Gastrocnemius medialis (tissue), 4 donors: Measurements from ENCODE around the gene MLST8. TPM values are rescaled to one million over a fixed set of nuclear protein-coding genes. Genes with fewer than 3 reads are reported as not detected.

Source experiments
- ATAC-seq, 2 donors: fragments of 150-250 bp; one replicate each; pipeline ENCODE4 v1.9.1; 2016
- DNase-seq, 2 donors: peaks; one replicate each; pipeline ENCODE4 v3.0.0-alpha.2; 2019
- H3K27ac ChIP-seq, 4 donors: fragments of 200-600 bp; sonication (generic); 1 replicate in 1 of 4; 2 replicates in 3 of 4; pipeline ENCODE4 v1.5.1; 2016 to 2018; ENCODE audit warnings: mild to moderate bottlenecking in 2 of 4, moderate library complexity in 1 of 4
- H3K27me3 ChIP-seq, 3 donors: fragments of 200-600 bp; sonication (generic) in 2 of 3; 1 replicate in 1 of 3; 2 replicates in 2 of 3; pipeline versions ENCODE4 v1.5.1 to v1.6.0; 2016 to 2019; ENCODE audit warnings: mild to moderate bottlenecking in 1 of 3, moderate library complexity in 1 of 3
- H3K36me3 ChIP-seq, 2 donors: fragments of 200-600 bp; sonication (generic) in 1 of 2; one replicate each; pipeline ENCODE4 v1.5.1; 2017 to 2018
- H3K4me1 ChIP-seq, 2 donors: fragments of 200-600 bp; sonication (generic) in 1 of 2; one replicate each; pipeline ENCODE4 v1.5.1; 2016 to 2017; ENCODE audit warnings: mild to moderate bottlenecking in 2 of 2
- H3K4me3 ChIP-seq, 4 donors: fragments of 200-600 bp; sonication (generic) in 3 of 4; 1 replicate in 1 of 4; 2 replicates in 3 of 4; pipeline ENCODE4 v1.5.1; 2016 to 2019; ENCODE audit warnings: mild to moderate bottlenecking in 2 of 4
- H3K9me3 ChIP-seq, 3 donors: fragments of 200-600 bp; sonication (generic) in 2 of 3; 1 replicate in 1 of 3; 2 replicates in 2 of 3; pipeline ENCODE4 v1.5.1; 2016 to 2019
- POLR2A ChIP-seq, 2 donors: fragments of 450-650 bp; IDR thresholded peaks; one replicate each; pipeline ENCODE4 v1.6.1; 2017; ENCODE audit warnings: antibody characterized with exemption in 2 of 2, mild to moderate bottlenecking in 2 of 2, moderate library complexity in 2 of 2
- in situ Hi-C, 4 donors: fragments of 200-750 bp; cut with MboI; loops; one replicate each; pipeline versions ENCODE4 v1.15.0 to v1.8.0; 2017; ENCODE audit warnings: low sequenced_read_pairs in 4 of 4
- intact Hi-C: fragments of 100-400 bp; cut with DNase I; formaldehyde crosslinking; loops from one replicate; pipeline ENCODE4 v1.15.1; 2023; ENCODE audit warnings: low total_unique reads
- total RNA-seq, 4 donors: library from RNA; depleted of rRNA; stranded (reverse); fragments of >200 nt; gene quantifications; one replicate each; pipeline versions ENCODE4 v1.1.0 to v1.2.3, GENCODE V29; 2016
- TF ChIP-seq, protein P1 (sequence below), 5 experiments: fragments of 450-650 bp in 3 of 5; fragments of 200-600 bp in 2 of 5; sonication (generic) in 2 of 5; IDR thresholded peaks in 4 of 5; conservative IDR thresholded peaks in 1 of 5; 1 replicate in 4 of 5; 2 replicates in 1 of 5; pipeline ENCODE4 v1.5.1; 2016 to 2019; ENCODE audit warnings: antibody characterized with exemption in 5 of 5, mild to moderate bottlenecking in 3 of 5, moderate library complexity in 3 of 5

The MLST8 gene
- total RNA-seq, 4 donors from 2014 or later: 40.3 to 77.0 (median 73.5) TPM

DNA sequence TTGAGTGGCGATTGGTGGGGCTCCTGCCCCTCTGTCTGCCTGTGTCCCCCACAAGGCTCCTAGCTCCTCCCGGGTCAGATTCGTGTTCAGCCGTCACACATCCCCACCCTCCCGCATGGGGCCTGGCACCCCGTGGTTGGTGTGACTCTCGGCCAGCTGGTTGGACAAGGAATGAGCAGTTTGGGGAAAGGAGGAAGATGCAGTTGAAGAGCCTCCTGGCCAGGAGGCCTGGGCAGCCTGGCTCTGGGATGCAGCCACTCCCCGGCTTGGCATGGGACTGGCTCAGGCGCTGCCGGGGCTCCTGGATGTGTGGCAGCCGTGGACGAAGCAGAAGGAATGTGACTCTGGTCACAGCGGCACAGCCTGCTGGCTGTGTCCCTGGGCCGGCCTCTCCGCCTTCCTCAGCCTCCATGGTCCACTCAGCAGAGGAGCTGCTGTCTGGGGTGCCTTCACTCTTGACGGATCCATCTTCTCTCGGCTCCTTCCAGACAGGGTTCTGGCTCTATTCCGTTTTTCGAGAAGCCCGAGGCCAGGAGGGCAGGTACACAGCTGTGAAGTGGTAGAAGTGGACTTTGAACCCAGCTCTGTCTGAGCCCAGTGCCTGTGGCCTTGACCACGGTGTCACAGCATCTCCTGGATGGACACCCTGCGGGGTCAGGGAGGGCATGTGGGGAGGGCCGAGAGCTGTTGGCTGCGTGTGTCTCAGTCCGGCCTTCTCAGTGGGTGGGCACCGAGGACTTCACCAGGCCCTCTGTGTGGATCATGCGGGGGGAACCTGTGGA lies 47.6 kb upstream of the MLST8 start:
- Histone ChIP-seq H3K9me3 (no peaks in the 10 kb centered on the region), H3K27me3 (no peaks in the 10 kb centered on the region), H3K27ac (peak overlapping the region in 3 of 4 donors; percentile 10 to 28 (median 18)), H3K4me1 (peaks cover 33 to 51% of the 10 kb centered on the region in 2 donors), H3K4me3 (no peak overlapping the region), H3K36me3 (no peaks in the 10 kb centered on the region)
- intact Hi-C loops (loop anchor here (5.0 kb wide), 1 partner anchor 515 kb away; no protein-coding TSS in a partner anchor), in situ Hi-C loops (no loop called here)
- no peak for TF ChIP-seq POLR2A (IDR thresholded peaks at IDR 0.05)
- TF ChIP-seq, protein P1, sequence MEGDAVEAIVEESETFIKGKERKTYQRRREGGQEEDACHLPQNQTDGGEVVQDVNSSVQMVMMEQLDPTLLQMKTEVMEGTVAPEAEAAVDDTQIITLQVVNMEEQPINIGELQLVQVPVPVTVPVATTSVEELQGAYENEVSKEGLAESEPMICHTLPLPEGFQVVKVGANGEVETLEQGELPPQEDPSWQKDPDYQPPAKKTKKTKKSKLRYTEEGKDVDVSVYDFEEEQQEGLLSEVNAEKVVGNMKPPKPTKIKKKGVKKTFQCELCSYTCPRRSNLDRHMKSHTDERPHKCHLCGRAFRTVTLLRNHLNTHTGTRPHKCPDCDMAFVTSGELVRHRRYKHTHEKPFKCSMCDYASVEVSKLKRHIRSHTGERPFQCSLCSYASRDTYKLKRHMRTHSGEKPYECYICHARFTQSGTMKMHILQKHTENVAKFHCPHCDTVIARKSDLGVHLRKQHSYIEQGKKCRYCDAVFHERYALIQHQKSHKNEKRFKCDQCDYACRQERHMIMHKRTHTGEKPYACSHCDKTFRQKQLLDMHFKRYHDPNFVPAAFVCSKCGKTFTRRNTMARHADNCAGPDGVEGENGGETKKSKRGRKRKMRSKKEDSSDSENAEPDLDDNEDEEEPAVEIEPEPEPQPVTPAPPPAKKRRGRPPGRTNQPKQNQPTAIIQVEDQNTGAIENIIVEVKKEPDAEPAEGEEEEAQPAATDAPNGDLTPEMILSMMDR (IDR thresholded peaks at IDR 0.05 in 4 of 5, conservative IDR thresholded peaks at IDR 0.05 in 1 of 5): no peak
- no peak for DNase-seq
- no peak for ATAC-seq

DNA sequence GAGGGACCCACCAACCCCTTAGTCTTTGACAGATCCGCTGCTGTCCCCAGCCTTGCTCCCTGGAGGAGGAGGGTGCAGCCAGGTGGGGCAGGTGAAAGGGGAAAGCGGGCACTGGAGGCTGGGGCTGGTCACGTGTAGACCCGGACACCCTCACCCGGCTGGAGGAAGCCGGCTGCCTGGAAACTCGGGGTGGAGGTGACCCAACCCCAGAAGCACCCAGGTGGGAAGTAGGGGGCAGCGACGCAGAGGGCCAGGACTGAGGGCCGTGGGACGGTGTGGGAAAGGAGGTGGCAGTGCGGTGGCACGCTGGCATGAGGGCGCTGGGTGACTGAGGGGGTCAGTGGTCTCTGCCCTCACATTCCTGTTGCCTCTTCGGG lies 47.0 kb upstream of the MLST8 start:
- H3K4me3 ChIP-seq: no peak overlapping the region
- ATAC-seq (no peak), DNase-seq (no peak)
- intact Hi-C loops (loop anchor here (5.0 kb wide), 1 partner anchor 514 kb away; no protein-coding TSS in a partner anchor), in situ Hi-C loops (no loop called here)
- no peaks in the 10 kb centered on the region for H3K36me3 ChIP-seq
- TF ChIP-seq POLR2A (IDR thresholded peaks at IDR 0.05): no peak
- TF ChIP-seq, protein P1 (IDR thresholded peaks at IDR 0.05 in 4 of 5, conservative IDR thresholded peaks at IDR 0.05 in 1 of 5): no peak
- no peaks in the 10 kb centered on the region for H3K9me3 ChIP-seq
- H3K27me3 ChIP-seq: no peaks in the 10 kb centered on the region
- peaks cover 27 to 46% of the 10 kb centered on the region in 2 donors for H3K4me1 ChIP-seq
- no peak overlapping the region for H3K27ac ChIP-seq

DNA sequence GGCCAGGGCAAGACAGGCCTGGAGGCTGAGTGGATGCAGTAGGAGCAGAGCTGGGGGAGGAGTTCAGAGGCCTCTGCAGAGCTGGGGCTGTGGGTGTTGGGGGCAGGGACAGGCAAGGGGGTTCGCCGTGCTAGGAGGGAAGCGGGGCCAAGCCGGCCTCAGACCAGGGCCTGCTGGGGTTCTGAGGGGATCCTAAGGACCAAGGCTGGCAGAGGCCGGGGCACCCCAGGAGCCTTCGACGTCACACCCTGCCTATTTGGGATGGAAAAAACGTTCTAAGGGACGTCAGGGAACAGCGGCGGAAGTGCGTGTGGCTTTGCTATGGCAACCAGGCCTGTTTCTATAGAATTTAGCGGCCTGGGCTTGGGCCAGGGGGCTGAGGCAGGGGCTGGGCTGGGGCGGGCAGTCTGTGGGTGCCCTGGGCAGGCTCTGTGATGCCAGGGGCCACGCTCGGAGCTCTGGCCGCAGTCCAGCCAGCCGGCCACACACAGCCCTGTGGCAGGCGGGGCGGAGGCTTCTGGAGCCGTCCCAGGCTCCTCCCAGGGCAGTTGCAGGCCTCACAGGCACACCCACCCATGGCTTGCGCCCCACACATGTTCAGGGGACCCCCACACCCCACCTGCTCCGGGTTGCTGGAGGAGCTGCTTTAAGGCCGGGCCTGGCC lies 45.9 kb upstream of the MLST8 start:
- TF ChIP-seq POLR2A (IDR thresholded peaks at IDR 0.05): no peak
- TF ChIP-seq, protein P1 (IDR thresholded peaks at IDR 0.05 in 4 of 5, conservative IDR thresholded peaks at IDR 0.05 in 1 of 5): no peak
- H3K4me3 ChIP-seq: no peak overlapping the region
- no peaks in the 10 kb centered on the region for H3K36me3 ChIP-seq
- peak overlapping the region; percentile 26 to 56 (median 47) for H3K27ac ChIP-seq
- ATAC-seq (no peak), DNase-seq (no peak)
- in situ Hi-C loops (no loop called here), intact Hi-C loops (loop anchor here (5.0 kb wide), 1 partner anchor 513 kb away; no protein-coding TSS in a partner anchor)
- H3K4me1 ChIP-seq: peaks cover 18 to 36% of the 10 kb centered on the region in 2 donors
- H3K27me3 ChIP-seq: no peaks in the 10 kb centered on the region
- no peaks in the 10 kb centered on the region for H3K9me3 ChIP-seq

DNA sequence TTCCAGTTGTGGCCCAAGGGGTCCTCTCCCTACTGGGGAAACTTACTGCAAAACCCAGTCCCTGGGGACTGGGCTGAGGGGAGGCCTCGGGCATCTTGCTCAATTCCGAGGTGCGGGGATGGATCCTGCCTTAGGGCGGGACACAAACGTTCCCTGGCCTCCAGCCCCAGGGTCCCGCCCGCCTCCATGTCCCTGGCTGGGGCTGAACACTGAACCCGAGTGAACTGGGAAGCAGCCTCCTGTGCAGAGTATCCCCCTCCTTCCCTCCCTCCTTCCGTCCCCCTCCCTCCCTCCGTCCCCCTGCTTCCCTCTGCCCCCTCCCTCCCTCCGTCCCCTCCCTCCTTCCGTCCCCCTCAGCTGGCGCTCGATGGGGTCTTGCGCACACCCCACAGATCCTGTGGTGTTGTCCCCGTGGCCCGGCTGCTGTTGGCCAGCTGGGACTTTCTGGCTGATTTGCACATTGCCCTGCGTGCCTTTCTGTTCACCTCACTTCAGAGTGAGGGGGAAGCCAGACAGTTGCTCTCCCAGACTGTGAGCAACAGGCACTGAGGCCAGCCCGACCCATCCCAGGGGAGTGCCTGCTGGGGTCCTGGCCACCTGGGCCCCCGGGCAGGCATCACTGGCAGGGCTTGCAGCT lies 44.2 kb upstream of the MLST8 start:
- intact Hi-C loops (no loop called here), in situ Hi-C loops (no loop called here)
- peak; percentile 39 to 43 for ATAC-seq
- Histone ChIP-seq H3K27ac (peak overlapping the region in 3 of 4 donors; percentile 43 to 62 (median 44)), H3K9me3 (no peaks in the 10 kb centered on the region), H3K36me3 (peaks cover 0 to 1% of the 10 kb centered on the region in 2 donors), H3K4me3 (no peak overlapping the region), H3K4me1 (peaks cover 17 to 35% of the 10 kb centered on the region in 2 donors), H3K27me3 (no peaks in the 10 kb centered on the region)
- TF ChIP-seq, protein P1 (IDR thresholded peaks at IDR 0.05 in 4 of 5, conservative IDR thresholded peaks at IDR 0.05 in 1 of 5): no peak
- TF ChIP-seq POLR2A (IDR thresholded peaks at IDR 0.05): no peak
- peak; percentile 32 to 68 for DNase-seq
